CD4-positive, alpha-beta T cell treated with Interleukin-1 beta for 1 hour (primary cell): ENCODE measurements around the gene WDFY1.
"Not testable (repeated sequence)": the region's sequence is repeated elsewhere in the genome, so short reads cannot be mapped to it uniquely, and the experiment has no call there.

Experiments used
- DNase-seq, 2 donors: peaks; one replicate each; pipeline ENCODE4 v3.0.0-alpha.2; 2020 to 2022

WDFY1 gene

GRCh38 chr2:223889229-223889628, 55.9 kb downstream of the WDFY1 start:
- no peak for DNase-seq

GRCh38 chr2:223888251-223888650, 56.9 kb downstream of the WDFY1 start:
- no peak for DNase-seq

GRCh38 chr2:223887127-223887526, 58.0 kb downstream of the WDFY1 start:
- no peak for DNase-seq

GRCh38 chr2:223886726-223887125, 58.4 kb downstream of the WDFY1 start:
- DNase-seq, result no peak

GRCh38 chr2:223884399-223884798, 60.7 kb downstream of the WDFY1 start:
- no peak for DNase-seq

GRCh38 chr2:223882715-223883114, 62.4 kb downstream of the WDFY1 start:
- DNase-seq, result no peak

- DNase-seq, result no peak
Observed at GRCh38 chr2:223880796-223881195, 64.3 kb downstream of the WDFY1 start.

- DNase-seq, result no peak
Observed at GRCh38 chr2:223877721-223878410, 67.3 kb downstream of the WDFY1 start.

GRCh38 chr2:223873672-223874071, 71.5 kb downstream of the WDFY1 start:
- no peak for DNase-seq

GRCh38 chr2:223872772-223873171, 72.4 kb downstream of the WDFY1 start:
- not testable (repeated sequence) for DNase-seq

GRCh38 chr2:223871661-223872060, 73.5 kb downstream of the WDFY1 start:
- DNase-seq, result not testable (repeated sequence)

GRCh38 chr2:223870840-223871611, 74.1 kb downstream of the WDFY1 start:
- DNase-seq, result no peak

- no peak for DNase-seq
Observed at GRCh38 chr2:223868005-223868404, 77.1 kb downstream of the WDFY1 start.

- DNase-seq, result no peak
Observed at GRCh38 chr2:223865907-223866508, 79.1 kb downstream of the WDFY1 start.

- peak; percentile 9 to 59 for DNase-seq
Observed at GRCh38 chr2:223865124-223865523, 80.0 kb downstream of the WDFY1 start.

GRCh38 chr2:223863491-223863890, 81.6 kb downstream of the WDFY1 start:
- DNase-seq, result no peak

- DNase-seq, result no peak
Observed at GRCh38 chr2:223860809-223861738, 84.1 kb downstream of the WDFY1 start.

GRCh38 chr2:223859070-223859469, 86.1 kb downstream of the WDFY1 start:
- no peak for DNase-seq

- no peak for DNase-seq
Observed at GRCh38 chr2:223856584-223856983, 88.6 kb downstream of the WDFY1 start.

- no peak for DNase-seq
Observed at GRCh38 chr2:223856021-223856420, 89.1 kb downstream of the WDFY1 start.

GRCh38 chr2:223855426-223855825, 89.7 kb downstream of the WDFY1 start:
- DNase-seq, result no peak

GRCh38 chr2:223854741-223855140, 90.4 kb downstream of the WDFY1 start:
- no peak for DNase-seq

GRCh38 chr2:223853425-223853837, 91.7 kb downstream of the WDFY1 start:
- DNase-seq, result no peak
